HG03045 (cell line): Measurements from ENCODE around the gene CHIC1.
"Not testable (repeated sequence)": the region's sequence is repeated elsewhere in the genome, so short reads cannot be mapped to it uniquely, and the experiment has no call there.

Experiments
- ATAC-seq: cut with Tn5 transposase; IDR thresholded peaks from one replicate; pipeline ENCODE4 v1.9.1; 2021; ENCODE audit warnings: mild to moderate bottlenecking, moderate library complexity; ENCODE audit not compliant: unreplicated experiment

CHIC1 gene

GRCh38 chrX:73562984-73563737, at the start of gene CHIC1:
TSS of gene CHIC1 (plus strand) at chrX:73563197. CDS start at chrX:73563285, 88 bp downstream.
- ATAC-seq: peak; percentile 65

DNA sequence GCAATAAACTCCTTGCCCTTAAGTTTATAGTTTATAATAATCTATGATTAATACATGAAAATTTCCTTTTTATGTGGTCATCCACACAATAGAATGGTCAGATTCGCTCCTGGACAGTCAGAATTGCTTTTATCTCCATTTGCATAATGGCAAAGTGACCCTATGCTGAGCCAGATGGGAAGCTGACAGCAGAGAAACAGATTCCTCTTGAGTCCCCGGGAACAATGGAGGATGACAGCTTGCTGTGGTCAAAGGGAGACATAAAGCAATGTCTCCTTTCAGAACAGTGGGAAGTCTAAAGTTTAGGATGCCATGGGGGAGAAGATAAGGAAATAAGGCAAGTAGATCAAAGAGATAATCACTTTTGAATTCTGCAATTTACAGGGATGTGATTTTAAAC, 40.2 kb upstream of the CHIC1 start:
- ATAC-seq: not testable (repeated sequence)

DNA sequence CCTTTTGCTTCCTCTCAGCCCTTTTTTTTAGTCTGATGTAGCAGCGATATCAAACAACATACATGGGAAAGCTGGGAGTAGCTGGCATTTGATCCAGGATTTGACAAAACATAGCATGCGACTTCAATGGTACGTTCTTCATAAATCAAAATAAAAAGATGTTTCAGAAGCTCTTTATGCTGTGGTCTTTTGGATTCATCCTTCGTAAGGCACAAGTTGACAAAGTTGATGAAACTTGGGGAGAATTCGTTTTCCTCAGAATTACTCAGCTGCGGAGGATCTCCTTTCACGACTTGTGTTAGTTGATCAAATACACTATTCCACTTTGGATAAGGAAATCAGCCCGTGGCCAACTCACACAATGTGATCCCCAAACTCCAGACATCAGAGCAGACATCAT, 38.1 kb upstream of the CHIC1 start:
- no peak for ATAC-seq

- ATAC-seq: no peak
These were observed 36.9 kb upstream of the CHIC1 start for GRCh38 chrX:73525928-73526690.

- ATAC-seq: not testable (repeated sequence)
These were observed 31.3 kb upstream of the CHIC1 start for GRCh38 chrX:73531655-73532054.

GRCh38 chrX:73556159-73556558, 6.8 kb upstream of the CHIC1 start:
- ATAC-seq: no peak

GRCh38 chrX:73561801-73562200, 1.2 kb upstream of the CHIC1 start:
- ATAC-seq: no peak

- ATAC-seq: peak; percentile 8
These were observed 539 bp upstream of the CHIC1 start for GRCh38 chrX:73562458-73562857.

- peak; percentile 46 for ATAC-seq
These were observed 706 bp downstream of the CHIC1 start for GRCh38 chrX:73563738-73564068.

DNA sequence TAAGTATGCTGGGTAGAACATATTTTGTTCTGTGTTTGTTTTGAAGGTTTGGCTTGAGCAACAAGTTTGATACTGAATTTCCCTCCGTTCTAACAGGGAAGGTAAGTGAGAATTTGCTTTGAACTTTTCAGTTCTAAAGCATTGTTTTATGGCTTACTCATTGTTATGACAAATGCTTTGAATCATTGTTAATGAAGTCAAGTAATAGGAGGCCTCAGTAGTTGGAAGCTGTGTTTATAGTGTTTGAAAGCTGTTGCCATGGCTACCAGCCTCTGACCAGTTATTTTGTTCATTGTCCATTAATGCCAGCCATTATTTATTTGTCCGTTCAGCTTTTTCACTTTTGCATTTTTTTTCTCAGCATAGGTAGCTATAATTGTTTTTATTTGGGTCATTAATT, 14.4 kb downstream of the CHIC1 start:
- ATAC-seq: no peak

GRCh38 chrX:73581002-73581628, 18.1 kb downstream of the CHIC1 start:
- ATAC-seq: no peak

GRCh38 chrX:73597758-73598157, 34.8 kb downstream of the CHIC1 start:
- ATAC-seq: not testable (repeated sequence)

DNA sequence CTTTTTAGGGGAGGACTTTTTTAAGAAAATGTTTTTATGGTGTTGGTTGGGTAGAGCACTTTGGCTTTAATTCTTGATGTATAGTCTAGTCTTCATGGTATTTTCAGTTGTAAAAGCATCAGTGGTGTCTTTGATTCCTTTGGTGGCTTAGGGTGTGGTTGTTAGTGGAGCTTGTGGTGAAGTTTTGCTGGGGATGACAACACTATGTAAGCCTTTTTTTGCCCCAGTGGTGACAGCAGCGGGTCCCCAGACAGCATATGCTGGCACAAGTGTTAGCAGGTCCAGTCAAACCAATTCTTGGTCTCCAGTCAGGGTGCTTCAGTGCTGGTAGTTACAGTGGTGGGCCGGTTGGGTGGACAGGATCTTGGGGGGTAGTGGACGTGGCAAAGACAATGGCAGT, 52.0 kb downstream of the CHIC1 start:
- no peak for ATAC-seq

DNA sequence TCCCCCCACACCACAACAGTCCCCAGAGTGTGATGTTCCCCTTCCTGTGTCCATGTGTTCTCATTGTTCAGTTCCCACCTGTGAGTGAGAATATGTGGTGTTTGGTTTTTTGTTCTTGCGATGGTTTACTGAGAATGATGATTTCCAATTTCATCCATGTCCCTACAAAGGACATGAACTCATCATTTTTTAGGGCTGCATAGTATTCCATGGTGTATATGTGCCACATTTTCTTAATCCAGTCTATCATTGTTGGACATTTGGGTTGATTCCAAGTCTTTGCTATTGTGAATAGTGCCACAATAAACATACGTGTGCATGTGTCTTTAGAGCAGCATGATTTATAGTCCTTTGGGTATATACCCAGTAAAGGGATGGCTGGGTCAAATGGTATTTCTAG, 78.7 kb downstream of the CHIC1 start:
- not testable (repeated sequence) for ATAC-seq

DNA sequence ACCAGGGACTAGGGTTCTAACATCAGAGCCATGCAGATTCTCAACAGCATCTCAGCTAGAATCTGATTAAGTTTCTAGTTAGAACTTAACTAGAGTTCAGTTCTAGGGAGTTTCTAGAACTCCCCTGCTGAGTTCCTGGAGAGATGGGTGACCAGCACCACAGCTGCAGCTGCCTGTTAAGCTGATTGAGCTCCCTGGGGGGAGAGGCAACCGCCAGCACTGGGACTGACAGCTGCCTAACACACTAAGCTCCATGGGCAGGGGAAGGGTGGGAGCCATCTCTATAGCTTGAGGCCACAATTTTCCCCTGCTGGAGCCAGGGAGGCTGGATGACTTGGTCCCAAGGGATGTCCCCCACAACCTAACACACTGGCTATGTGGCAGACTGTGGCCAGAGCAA, 84.2 kb downstream of the CHIC1 start:
- peak; percentile 83 for ATAC-seq

- ATAC-seq: peak; percentile 77
These were observed 84.8 kb downstream of the CHIC1 start for GRCh38 chrX:73647632-73648322.

- not testable (repeated sequence) for ATAC-seq
These were observed 98.3 kb downstream of the CHIC1 start for GRCh38 chrX:73661322-73661721.

DNA sequence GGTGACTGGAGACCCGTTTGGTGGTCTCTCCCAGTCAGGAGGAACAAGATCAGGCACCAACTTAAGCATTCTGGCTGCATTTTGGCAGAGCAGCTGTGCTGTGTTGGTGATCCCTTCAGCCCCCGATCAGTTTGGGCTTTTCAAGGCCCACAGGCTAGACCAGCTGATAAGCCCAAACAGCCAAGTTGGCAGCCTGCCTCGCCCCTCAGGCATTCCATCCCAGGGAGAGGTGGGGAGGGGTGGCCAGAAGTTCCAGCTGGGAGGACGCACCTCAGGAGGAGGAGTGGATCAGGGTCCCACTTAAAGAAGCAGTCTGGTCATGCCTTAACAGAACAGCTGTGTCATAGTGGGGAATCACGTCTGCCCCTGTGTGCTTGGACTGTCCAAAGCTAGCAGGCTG, 105.8 kb downstream of the CHIC1 start:
- no peak for ATAC-seq

DNA sequence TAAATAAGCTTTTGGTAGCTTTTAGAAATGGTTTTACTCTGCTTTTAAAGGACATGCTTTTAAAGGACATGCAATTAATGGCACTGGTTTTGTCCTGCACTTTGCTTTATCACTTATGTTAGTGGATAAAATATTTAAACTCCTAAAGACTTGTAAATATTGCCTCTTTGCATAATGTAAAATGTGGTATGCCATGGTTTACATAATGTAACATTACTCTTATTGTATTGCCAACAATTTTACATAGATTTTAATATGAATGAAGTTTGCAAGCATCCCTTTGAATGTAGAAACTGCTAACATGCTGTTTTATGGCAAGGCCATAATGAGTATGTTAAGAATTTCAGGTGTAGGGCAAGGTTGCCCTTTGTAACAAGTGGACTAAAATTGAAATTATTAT, 118.4 kb downstream of the CHIC1 start:
- no peak for ATAC-seq

DNA sequence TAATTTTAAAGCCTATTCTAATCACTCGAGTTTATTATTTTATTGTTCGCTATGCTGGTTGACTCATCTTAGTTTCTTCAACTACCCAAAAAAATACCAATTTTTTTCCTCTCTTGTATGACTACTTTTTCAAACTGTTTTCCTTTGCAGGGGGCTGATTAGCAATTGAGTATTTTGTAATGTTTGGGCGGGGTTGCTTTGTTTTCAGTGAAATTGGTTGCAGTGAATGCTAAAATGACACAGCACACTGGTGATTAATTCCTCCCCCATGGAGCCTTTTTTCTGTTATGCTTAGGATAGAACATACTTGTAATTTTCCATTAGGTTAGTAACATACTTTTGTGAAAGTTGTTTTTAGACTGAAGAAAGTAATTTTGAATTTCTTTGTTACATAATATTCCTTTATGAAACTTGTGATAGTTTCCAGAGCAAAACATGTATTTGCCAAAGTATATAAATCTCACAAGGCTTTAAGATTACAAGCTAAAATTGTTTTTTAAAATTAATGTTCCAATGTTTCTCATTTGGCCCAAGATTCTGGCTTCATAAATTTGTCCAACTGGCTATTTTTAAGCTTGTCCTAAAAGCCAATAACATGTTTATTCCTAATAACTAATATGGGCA, 120.4 kb downstream of the CHIC1 start:
- ATAC-seq: no peak

DNA sequence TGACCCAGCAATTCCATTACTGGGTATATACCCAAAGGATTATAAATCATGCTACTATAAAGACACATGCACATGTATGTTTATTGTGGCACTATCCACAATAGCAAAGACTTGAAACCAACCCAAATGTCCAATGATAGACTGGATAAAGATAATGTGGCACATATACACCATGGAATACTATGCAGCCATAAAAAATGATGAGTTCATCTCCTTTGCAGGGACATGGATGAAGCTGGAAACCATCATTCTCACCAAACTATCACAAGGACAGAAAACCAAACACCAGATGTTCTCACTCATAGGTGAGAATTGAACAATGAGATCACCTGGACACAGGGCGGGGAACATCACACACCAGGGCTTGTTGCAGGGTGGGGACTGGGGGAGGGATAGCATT, 144.0 kb downstream of the CHIC1 start:
- not testable (repeated sequence) for ATAC-seq
